Brain pericyte (primary cell): ENCODE data around the gene PCARE.

Experiments used
- DNase-seq: peaks from one replicate; pipeline ENCODE4 v3.0.0-alpha.2; 2012; ENCODE audit warnings: low read depth, low spot score

PCARE gene

DNA sequence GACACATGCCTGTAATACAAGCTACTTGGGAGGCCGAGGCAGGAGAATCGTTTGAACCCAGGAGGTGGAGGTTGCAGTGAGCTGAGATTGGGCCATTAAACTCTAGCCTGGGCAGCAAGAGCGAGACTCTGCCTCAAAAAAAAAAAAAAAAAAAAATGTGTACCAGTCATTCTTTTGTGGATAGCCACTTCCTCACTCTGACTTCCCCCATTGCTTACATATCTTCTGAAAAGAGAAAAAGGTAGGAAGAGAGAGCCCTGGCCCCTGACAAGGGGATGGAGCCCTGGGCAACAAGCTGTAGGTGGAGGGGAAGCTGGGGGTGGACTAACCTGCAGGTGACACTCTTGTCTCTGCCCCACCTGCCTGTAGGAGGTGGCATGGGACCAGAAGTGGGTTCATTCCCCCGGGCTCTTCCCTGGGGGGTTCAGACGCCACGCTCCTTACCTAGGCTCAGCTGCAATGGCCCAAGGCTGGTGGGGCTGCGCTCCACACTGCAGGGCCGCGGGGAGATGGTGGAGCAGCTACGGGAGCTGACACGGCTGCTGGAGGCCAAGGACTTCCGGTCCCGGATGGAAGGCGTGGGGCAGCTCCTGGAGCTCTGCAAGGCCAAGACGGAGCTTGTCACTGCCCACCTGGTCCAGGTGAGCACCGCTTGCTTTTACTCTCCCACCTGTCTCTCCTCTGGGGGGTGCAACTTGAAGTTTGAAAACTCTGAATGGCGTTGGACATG lies 39.1 kb downstream of the PCARE start:
- no peak for DNase-seq

DNA sequence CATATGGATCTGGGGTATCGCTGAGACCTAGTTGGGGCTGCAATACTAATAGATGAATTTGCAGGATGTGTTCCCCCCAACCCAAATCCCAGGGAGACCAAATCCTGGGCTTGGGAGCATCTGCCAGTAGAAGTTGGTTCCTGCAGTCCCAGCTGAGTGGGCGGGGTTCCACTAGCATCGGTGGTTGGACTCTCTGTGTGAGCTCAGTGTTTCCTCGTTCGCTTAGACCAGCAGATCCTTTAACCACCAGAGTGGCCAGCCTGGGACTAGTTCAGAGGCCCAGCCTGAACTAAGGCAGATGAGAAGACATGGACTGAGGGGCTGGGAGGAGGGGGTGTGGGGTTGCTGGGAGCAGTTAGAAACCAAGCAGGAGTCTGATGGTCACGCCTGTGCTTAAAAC lies 40.7 kb downstream of the PCARE start:
- DNase-seq, result no peak

DNA sequence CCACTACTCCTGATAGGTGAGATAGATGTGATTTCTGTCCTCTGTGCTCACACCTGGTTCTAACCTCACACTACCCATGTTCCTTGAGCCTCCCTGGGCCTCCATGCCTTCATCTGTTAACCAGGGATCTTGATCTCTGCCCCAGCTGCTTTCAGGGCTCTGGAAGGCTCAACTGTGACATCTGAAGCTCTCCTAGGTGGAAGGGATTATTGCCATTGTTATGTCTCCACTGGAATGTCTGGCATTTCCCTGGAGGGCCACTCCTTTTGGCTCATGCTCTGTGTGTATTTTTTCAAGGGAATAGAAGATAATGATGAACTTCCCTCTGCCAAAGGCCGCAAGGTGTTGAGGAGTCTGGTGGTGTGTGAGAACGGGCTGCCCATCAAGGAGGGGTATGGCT lies 41.2 kb downstream of the PCARE start:
- no peak for DNase-seq

DNA sequence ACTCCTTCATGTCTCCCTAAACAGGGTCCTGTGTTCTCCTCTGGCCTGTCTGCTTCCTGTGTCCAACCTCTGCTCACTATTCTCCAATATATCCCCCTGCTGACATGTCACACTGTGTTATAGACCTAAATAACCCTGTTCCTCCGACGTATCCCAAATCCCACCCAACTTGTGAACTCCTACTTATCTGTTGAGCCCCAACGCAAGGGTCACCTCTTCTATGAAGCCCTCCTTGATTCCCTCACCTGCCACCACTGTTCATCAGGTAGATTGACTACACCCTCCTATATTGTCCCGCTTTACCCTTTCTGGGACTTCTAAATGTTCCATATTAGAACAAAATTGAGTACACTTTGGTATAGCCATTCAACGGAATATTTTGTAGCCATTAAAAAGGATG lies 42.1 kb downstream of the PCARE start:
- DNase-seq, result no peak

DNA sequence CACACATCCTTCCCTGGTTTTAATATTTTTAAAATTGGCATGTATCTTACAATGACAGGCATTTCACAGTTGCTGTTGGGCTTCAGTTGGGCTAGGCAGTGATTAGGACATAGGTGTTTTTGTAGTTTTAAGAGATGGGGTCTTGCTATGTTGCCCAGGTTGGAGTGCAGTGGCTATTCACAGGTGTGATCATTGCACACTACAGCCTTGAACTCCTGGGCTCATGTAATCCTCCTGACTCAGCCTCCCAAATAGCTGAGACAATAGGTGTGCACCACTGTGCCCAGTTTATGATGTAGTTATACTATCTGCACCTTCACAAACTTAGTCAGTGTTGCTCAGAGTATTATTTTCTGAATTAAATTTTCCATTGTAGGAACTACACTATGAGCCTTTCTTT lies 43.3 kb downstream of the PCARE start:
- no peak for DNase-seq

DNA sequence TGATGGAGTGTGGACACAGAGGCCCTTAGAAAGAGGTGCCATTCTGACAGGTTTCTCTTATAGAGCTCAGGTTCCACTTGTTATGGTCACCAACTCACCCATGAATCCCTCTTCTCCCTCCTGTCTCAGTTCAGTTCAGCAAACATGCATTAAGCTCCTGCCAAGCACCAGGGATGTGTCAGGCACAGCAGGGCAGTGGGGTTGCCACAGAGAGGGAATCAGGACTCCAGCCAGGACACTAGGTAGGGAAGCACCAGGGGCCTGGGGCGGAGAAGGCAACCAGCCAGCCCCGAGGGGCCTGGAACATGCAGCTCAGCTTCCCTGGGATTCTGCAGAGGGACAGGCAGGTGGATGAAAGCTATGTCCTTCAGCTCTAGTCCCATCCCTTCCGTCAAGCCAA lies 48.6 kb downstream of the PCARE start:
- no peak for DNase-seq

DNA sequence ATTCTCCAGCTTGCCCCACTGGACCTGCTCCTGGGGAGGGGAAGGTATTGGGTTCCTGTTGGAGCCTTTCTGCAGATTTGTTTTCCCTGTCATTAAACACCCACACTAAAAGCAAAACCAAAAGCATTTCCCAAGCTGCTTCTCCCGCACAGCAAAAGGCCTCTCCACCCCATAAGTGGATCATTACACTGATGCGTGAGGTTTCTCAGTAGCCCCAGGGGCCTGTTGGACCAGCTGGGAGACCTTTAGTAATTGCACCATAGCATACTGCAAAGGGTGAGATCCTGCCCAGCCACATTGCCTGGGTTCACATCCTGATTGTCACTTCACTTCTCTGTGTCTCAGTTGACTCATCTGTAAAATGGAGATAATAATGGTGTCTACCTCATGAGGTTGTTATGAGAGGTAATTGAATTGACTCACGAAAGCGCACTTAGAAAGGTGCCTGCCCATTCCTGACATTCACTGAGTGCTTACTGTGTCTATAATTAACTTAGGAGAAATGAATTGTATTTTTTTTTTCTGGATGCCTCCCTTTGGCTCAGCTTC lies 49.4 kb downstream of the PCARE start:
- no peak for DNase-seq

DNA sequence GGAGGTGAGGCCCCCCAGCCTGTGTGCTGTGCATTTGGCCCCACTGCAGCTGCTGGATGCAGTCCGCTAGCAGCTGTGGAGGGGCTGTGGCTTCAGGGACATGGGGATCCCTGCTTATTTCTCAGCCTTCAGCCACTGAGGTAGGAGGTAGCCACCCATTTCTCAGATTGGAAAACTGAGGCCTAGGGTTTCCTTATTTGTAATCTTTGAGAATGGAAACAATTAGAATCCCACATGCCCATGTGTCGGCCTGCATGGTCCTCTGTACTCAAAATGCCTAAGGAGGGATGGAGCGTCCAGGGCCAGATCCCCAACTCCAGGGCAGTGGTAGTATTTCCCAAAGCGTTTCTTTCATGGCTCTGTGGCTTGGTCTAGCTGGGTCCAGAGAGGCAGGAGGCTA lies 51.1 kb downstream of the PCARE start:
- DNase-seq, result no peak

DNA sequence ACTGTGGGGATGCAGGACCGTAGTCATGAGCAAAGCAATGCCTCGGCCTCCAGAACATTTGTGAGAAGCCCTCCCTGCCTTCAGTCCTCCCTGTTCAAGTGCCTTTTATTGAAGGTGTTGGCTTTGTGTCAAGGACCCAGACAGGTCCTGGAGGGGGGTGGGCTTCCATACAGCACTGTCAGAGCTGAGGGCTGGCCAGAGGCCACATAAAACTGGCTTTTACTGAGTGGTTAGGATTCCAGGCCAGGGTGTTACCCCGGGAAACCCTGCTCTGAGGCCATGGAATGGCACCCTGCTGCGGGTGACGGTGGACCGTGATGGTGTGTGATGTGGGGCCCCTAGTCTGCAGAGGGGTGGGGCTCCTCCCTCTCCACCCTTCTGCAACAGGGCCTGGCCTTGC lies 51.6 kb downstream of the PCARE start:
- DNase-seq, result no peak

DNA sequence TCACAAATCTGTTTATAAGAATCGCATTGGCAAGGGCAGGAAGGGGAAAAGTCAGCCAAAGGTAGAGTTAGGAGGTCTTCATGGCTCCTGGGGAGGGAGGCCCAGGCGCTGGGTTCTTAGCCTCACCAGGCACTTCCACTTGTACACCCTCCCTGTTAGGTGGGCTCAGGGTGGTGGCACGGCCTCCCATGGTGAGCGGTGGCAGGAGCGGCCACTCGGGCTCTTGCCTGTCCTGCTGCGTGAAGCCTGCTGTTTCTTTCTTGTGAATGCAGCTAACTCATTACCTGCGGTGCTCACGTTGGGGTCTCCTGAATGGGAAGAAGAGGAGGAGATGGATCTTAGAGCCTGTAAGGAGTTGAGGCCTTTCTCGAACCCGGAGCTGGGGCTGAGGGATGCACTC lies 52.4 kb downstream of the PCARE start:
- DNase-seq, result no peak

DNA sequence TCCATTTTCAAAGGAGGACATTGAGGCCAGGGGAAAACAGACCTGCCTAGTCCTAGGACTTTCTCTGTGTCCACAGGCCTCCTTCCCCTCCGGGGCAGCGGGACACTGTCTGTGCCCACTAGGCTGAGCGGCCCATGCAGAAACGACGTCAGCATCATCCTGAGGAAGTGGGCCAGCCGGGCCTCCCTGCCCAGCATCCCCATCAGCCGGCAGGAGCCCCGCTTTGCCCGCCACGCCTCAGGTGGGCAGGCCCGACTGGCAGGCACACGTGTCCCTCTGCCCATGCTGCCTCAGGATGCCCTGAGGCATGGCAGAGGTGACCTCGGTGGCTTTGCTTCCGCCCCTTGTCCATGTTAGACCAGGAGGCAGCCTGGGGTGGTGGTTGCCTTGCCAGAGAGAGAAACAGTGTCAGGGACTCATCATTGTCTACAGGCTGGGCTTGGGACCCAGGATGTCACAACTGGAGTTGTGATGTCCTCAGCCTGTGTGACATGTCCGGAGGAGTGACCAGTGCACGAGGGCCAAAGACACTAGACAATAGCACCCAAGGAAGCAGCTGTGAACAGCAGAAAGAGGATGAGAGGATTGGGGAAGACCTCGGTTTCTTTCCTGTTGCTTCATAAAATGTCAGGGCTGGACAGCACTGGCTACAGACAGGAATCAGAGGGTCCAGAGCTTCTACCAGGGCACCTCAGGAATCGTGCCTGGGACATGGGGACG lies 56.4 kb downstream of the PCARE start:
- no peak for DNase-seq

DNA sequence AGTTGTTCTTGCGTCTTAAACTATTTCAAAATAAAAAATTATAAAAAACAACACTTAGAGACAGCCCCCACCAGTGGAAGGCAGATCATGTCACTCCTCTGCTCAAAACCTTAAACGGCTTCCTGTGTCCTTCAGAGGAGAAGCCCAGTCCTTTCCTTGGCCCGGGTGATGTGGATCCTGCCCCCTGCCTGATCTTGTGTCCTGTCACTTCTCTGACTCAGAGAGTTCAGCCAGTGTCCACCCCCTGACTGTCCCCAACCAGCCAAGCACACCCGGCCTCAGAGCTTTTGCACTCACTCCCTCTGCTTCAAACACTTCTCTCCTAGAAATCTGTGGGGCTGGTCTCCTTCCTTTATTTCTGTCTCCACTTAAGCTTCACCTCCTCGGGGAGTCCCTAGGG lies 57.8 kb downstream of the PCARE start:
- DNase-seq, result no peak

DNA sequence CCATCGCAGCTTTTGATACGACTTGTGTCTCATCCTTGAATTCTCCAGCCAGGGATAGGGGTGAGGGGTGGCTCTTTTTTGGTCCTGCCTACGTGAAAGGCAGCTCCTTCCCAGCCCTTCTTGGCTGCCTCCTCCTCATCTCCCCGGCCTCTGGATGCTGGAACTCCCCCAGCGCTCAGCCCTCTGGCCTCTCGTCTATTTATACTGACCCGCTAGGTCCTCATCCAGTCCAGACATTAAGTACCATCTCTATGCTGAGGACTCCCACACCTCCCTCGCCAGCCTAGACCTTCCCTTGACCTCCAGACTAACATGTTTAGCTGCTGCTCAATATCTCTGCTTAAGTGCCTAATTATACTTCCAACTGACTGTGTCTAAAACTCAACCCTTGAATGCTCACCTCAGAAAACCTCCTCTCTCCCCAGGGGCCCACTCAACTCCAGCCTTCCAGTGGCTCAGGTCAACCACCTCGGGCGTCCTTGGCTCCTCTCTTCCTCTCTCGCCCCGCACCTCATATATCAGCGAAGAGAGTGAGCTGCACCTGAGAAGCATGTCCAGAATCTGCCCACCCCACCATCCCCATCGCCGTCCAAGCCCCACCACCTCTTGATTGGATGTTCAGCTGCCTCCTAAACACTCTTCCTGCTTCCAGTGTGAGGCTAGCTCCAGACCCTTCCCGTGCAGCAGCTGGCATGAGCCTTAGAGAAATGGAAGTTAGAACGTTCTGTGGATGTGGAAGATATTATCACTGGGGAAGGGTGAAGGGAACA lies 58.4 kb downstream of the PCARE start:
- DNase-seq, result no peak

DNA sequence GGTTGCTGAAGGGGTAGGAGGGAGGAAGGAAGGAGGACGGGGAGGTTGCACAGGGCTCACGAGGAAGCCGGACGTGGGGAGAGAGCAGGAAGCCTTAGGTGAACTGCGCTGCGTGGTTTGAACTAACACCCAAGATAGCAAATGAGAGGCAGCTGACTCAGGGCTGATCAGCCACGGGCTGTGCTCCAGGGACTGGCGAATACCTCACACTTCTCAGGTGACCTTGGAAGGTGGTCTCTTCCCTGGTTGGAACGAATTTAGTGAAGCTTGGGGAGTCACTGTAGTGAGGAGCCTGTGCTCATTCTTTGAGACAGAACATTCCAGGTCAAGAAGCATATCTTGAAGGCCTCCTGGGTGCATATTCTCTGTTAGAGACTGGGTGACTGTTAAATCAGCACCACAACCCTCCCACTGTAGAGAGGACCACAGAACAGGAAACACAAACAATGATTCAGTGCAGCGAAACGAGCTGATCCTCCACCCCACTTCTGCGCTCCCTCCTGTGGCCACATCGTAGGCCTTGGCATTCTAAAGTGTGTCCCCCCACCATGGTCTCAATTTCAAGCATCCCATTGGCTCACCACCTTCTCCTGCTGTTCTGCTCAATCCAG lies 59.4 kb downstream of the PCARE start:
- no peak for DNase-seq

DNA sequence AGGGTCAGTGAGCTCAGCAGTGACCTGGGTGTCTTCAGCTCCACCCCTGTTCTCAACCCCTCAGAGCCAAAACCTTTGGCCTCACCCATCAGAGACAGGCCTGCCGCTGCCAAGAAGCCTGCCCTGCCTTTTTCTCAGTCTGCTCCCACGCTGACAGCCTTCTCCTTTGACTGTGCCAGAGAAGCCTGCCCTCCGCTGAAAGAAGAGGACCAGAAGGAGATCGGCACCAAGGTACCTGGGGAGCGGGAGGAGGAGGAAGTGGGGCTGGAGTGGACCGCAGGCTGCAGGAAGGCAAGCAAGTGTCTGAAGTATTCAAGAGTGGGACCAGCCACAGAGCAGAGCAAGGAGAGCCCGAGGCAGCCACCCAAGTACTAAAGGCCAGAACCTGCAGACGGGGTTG lies 60.0 kb downstream of the PCARE start:
- DNase-seq, result no peak

DNA sequence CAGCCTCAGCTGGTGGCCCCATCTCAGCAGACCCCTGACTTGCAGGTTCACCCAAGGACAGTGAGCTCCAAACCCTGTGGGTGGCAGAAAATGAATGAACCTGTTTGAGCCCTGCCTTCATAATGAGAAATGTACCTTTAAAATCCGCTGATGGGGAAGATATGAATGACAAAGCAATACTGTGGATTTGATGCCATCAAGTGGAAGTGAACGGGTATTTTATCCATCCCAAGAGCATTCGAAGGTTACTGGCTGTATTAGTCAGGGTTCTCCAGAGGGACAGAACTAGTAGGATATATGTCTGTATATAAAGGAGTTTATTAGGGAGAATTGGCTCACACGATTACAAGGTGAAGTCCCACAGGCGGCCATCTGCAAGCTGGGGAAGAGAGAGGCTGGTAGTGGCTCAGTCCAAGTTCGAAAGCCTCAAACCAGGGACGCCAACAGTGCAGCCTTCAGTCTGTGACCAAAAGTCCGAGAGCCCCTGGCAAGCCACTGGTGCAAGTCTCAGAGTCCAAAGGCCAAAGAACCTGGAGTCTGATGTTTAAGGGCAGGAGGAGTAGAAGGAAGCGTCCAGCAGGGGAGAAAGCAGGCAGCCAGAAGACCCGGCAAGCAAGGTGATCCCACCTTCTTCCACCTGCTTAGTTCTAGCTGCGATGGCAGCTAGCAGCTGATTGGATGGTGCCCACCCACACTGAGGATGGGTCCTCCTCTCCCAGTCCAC lies 61.1 kb downstream of the PCARE start:
- DNase-seq, result no peak

DNA sequence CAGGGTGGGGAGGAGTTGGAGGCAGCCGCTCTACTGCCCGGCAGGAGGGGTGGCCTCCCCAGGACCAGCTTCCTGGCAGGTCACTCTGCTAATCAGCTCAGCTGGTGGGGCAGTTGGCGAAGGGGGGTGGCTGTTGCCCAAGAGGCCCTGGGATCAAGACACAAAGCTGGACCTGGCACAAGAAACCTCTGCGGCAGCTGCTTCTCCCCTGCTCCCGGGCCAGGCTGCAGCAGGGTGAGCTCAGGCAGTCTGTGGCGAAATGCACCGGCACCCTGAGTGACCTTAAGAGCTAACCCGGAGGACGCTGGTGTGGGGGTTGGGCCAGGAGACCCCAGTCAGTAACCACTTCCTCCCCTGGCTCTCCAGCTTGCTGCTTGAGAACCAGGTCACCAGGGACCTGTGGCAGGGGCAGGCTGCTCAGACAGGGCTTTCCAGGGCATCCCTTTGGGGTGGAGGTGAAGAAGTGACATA lies 62.1 kb downstream of the PCARE start:
- no peak for DNase-seq
